T follicular helper cell (primary cell): Measurements from ENCODE around the gene GULP1.

ENCODE experiments used
- DNase-seq: peaks from one replicate; pipeline ENCODE4 v3.0.0-alpha.2; 2020; ENCODE audit warnings: low read depth

The GULP1 gene

DNA sequence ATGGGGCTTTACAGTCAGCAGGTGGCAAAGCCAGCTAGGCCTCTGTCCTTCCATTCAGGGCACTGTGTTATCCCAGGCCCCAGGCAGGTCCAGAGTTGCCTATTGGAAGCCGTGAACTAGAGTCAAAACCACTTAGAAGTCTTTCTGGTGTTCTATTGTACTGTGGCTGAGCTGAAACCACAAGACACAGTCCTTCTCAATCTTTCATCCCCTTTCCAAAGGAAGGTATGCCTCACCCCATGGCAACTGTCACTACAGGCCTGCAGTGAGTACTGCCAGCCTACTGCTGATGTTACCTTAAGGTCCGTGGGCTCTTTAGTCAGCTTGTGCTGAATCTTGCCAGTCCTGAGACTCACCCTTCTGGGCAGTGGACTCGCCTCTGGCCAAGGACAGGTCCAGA is 181.6 kb downstream of the GULP1 start:
- DNase-seq: no peak

DNA sequence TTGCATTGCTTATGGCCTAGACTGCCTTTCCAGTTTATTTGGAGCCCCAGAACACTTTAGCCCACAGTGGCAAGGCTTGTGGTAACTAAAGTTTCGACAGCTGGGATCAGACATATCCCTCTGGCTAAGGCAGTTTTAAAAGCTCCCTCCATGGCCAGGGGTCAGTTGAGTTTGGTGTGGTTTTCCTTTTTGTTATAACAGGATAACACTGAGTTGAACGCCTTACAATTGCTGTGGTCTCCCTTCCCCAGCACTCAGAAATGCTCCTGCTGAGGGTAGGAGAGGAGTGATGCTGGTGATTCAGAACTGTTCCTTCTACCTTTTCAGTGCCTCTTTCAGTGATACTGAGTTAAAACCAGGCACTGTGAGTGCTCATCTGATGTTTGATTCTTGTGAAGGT is 182.6 kb downstream of the GULP1 start:
- DNase-seq: no peak

DNA sequence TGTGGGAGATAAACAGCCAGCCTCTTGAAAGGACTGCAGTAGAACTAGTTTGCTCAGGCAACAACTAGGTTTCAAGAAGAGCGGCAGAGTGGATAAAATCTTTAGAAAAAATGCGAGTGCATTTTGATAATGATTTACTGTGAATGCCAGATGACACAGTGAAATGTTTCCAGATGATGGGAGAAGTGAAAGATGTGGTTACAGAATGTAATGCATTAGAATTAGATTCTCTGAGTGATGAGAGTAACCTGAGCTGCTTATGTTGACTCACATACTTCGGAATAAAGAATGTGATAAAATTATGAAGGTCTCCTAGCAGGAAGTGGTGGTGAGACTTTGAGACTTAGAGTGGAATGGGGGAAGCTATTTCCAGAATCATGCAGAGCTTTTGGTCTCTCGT is 184.3 kb downstream of the GULP1 start:
- DNase-seq: no peak

DNA sequence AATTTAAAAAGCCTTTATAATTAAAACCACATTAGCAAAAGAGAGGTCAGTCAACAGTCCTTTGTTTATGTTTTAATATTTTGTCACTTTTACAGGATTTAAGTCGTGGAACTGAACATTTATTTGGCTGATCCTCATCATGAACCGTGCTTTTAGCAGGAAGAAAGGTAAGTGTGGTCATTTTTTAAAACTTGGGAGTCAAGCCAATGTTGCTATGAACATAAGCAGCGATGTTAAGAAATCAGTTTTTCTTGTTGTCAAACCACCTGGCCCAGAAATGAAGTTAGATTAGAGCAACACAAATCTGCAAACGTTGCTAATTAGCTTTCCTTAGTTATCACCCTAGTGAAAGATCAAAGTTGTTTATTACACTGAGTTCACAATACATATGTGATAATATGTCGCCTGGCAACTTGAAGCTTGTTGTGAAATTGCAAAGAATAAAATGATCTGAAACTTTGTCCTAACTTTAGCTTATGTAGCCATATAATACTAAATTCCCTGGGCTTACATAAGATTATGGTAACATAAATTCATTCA is 186.0 kb downstream of the GULP1 start:
- DNase-seq: no peak

DNA sequence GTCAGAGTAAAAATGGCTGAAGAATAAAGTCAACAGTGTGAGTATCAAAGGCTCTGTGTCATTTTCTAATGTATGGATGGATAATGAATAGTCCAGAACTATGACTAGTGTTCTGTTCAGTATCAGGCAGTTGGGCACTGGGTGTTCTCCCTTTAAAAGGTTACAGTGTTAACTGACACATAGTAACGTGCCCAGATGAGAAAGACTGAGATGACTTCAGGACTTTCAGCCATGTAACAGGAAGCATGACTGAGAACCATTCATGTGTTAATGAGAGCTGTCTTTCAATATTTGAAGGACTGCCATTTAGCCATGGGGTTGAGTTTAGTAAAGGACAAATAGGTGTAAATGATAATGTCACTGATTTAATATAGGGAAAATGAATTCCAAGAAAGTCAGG is 187.1 kb downstream of the GULP1 start:
- DNase-seq: no peak

DNA sequence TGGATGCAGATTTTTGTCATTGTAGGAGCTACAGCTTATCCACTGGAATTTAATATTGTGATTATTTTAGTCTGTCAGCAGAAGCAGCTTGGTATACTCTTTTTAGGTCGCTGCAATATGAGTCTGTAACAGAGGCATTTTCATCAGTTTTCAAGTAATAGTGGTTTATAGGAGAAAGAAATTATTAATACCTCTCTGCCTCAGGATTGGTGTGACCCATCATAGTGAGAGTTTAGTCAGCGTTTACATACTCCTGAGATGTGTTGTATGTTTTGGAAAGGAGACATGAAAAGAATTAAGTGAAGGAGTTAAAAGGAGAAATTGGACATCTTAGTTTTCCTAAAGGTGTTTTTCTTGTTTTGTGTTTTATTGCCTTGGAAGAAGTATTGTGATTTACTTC is 189.8 kb downstream of the GULP1 start:
- no peak for DNase-seq

DNA sequence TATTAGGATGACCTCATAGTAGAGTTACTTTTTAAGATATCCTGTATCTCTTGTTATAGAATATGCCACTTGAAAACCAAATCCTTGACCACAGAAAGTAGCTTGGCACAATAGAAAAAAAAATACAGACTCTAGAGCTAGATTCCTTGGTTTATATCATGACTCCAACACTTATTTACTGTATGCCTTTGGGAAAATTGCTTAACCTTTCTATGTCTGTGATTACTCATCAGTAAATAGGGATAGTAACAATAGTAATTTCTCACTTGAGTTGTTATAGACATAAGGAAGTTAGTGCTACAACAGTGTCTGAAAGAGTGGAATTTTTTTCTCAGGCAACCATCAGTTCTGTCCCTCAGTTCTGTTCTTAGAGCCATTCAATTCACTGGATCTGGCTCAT is 193.8 kb downstream of the GULP1 start:
- DNase-seq: no peak

DNA sequence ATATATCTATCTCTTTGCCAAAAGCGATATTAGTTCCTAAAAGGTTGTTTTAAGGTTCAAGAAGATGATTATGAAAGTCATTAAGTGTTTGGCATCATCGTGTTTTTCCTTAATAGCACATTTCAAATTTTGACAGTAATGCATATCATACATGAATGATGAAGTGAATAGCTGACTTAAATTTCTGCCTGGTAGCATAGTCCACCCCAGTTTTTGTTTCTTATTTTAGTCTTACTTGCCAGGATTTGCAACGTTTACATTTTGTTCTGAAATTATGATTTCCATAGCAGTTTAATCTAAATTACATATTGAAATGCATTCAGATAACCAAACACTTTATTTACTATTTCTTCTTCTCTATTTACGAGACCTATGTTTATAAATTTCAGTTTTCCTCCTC is 201.1 kb downstream of the GULP1 start:
- DNase-seq: no peak

DNA sequence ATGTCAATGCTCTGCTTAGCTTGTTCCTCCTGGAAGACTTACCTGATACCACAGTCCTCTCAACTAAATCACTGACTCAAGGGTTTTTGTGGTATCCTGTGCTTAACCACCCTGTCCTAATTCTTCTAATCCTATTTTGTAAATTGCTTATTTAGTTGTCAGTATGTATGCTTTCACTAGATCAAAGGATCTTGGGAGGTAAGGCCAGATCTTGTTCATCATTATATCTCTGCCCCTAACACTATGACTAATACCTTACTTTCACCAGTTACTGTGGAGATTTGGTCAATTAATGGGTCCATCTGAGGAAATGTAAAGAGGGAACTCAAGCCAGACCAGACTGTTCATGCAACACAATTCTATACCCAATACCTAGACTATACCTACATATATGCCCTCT is 203.2 kb downstream of the GULP1 start:
- DNase-seq: no peak

DNA sequence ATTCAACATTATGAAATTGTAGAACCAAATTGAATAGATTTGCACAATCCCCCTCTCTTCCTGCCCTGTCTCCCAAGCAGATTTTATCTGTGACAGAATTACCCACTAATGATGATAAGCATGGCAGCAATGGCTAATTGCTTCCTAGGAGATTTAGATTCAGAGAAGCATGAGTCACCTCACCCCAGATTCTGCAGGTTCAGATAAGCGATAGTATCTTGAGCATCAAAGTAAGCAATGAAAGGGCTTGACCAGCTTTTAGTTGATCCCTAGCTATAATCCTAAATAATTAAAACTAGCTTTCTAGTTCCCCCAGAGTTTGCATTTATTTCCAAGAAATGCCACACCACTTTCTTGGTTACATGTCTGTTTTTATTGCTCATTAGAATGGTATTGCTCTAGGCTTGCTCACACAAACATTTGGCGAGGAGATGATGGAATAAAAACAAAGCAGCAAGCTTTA is 204.3 kb downstream of the GULP1 start:
- DNase-seq: no peak

DNA sequence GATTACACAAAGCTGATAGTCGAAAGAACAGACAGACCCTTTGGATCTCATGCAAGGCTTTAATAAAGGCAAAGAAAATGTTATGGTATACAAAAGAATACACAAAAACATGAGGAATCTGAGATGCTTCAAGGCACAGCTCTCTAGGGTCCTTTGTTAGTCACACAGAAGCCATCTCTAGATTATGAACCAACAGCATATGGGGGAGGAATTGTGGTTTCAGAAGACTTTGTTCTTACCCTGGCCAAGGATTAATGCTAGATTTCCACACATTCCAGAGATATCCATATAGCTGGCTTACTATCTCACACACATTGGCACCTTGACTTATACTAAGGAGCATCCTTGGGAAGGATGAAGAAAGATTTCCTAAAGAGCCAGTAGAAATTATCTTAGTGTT is 206.1 kb downstream of the GULP1 start:
- DNase-seq: no peak

DNA sequence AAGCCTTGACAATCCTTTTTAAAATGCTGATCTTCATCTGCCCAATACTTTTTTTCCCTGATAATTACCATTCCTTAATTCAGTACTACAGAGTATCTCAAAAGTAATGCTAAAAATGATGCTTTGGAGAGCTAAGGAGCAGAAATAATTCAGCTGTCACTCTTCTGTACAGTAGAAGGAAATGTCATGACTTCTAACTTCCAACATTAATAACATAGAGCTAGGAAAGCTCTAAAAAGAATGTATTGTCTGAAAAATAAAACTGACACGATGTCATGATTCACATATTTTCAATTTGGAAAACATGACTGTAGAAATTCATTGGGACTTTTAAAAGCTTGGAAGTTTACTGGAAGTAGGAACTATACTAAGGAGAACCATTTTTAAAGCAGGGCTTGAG is 212.3 kb downstream of the GULP1 start:
- no peak for DNase-seq

DNA sequence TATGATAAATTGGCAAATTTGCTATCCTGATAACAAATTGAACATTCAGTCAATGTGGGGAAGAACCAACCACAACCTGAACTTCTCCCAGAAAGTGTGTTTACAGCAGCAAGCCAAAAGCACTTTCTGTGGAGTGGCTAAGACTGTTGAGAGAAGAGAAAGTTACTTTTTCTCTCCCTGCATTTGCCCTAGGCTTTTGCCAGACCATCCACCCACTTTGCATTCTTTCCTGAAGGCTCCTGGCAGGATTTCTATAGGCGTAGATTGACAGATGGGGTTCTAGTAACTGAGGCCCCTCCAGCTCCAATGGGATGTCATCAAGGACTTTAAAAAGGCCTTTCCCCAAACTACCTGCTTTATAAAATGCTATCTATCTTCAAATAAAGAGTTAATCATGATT is 215.2 kb downstream of the GULP1 start:
- no peak for DNase-seq

DNA sequence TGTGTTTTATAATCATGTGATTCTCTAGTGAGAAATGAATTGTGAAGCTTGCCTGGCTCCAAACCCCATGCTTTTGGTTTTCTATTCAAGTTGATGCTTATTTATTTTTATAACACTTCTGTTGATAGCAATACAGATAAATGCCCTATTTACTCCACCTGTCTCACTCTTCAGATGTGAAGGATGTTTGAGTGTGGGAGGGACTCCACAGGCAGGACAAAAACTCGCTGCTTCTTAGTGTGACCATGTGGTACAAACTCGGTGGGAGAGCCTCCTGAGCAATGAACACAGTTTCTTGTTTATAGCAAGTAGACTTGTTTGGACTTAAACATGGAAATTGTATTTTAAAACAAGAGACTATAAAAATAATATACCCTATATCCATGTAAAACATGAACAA is 219.7 kb downstream of the GULP1 start:
- no peak for DNase-seq

DNA sequence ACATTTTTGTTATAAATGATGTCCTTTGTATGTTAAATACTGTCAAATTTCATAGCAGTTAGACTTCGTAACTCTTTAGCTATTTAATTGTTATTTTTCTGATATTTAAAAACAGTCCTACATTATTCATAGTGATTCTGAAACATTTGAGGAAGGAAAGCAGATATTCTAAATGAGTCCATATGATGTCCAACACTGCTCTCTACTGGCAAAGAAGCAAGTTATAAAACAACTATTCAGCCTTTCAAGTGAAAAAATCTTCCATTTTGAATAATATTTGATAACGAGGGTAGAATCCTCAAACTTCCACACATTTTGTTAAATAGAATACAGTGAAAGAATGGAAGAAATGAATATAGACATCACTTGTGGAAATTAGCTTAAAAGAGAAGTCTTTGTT is 220.8 kb downstream of the GULP1 start:
- no peak for DNase-seq

DNA sequence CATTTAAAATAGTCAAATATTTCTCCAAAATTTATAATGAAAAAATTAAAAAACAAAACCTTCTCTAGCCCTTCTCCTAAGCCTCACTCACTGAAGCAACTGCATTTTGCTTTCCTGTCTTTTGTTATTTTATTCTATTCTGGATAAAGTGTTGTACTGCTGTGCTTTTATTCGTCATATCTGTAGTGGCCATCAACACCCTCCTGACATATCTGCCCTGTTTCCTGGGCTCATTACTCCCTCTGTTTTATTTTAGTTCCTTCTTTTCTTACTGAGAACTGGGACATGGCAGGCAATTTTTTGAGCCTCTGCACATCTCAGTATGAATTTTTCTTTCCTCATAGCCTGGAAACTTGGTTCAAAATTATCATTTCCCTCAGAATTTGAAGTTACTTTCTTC is 224.2 kb downstream of the GULP1 start:
- DNase-seq: no peak

DNA sequence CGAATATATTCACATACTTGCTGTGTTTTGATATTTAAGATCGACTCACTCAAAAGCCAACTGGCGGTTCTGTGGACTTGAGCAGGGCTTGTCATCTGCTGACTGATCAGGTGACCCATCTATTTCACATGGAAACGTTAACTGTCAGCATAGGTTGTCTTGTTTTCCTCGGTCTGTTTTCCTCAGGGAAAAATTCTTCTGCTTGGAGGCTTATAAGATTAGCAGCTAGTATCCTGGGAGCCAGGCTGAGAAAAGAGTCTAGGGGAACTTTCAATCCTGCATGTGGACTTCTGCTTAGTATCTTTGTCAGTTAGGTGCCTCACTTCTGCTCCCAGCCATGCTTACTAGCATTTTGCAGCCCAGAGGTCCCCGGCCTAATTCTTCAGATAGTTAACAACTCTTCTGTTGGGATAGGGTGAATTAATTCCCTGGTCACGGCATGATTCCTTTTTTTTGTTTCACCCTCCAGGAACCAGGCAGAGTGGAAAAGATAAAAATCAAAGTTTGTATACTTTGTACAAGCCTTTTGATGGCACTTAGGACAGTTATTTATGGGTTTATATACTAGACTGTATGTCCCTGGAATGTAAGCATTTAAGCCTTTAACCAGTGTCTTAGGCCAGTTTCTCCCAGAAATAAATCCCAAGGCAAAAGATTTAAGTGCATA is 226.0 kb downstream of the GULP1 start:
- no peak for DNase-seq

DNA sequence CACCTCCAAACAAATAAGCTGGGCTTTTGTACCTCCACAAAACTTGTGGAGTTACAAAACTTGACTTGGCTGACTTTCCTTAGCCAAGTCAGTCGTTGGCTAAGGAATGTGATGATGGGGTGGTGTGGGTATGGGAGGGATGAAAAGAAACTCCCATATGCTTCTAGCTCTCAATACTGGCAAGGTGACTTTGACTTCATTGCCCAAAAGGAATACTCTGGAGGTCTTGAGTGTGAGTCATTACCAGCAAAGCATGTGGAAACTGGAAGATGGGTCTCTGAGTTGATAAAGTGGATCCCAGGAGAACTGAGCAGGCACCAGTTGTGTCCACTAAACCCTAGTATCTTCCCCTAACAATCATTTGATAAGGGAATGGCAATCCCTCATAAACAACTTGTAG is 226.7 kb downstream of the GULP1 start:
- DNase-seq: no peak

DNA sequence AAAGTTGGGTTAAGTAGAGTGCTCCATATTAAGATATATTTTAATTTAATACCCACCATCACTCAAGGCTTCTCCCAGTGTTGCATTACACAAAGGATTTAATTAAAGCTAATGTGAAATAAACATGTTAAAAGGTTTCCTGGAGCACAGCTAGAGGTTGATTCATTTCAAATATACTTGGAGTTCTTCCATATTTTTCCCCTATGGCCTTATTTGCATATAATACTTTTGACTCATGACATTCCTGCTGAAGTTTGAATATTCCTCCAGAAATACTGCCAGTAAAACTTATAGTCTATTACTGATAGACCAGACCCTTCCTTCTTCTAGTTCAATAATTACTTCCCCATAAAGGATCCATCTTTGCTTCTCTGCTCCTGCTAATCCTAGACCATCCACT is 227.5 kb downstream of the GULP1 start:
- DNase-seq: no peak

DNA sequence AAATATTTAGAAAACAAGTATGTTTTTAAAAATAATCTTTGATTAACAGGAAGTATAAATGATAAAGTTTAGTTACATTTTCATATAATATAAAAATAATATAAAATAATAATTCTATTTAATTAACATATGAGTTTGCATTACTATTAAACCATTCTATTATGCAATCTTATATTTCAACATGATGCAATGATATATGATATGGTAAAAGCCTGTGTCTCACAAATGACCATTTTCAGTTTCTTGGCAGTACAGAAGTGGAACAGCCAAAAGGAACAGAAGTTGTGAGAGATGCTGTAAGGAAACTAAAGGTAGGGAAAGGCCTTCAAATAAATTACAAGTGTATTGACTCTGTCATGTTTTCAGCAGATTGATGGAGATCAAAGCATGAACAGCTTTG is 230.8 kb downstream of the GULP1 start:
- DNase-seq: no peak

DNA sequence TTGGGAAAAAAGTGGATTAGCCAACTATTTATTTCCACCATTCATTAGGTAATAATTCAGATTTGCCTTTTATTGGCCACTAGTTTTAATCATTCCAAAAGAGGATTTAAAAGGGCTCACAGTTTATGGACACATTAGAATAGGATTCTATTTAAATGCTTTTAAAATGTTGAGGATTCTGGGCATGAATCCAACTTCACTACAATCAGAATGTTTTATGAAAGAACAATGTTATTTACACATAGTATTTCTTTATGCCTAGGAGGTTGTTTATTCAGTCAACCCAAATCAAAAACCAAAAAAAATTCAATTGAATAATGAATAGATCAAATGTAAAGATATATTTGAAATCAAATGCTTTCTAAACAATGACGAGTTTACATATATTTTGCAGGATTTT is 232.2 kb downstream of the GULP1 start:
- DNase-seq: no peak

DNA sequence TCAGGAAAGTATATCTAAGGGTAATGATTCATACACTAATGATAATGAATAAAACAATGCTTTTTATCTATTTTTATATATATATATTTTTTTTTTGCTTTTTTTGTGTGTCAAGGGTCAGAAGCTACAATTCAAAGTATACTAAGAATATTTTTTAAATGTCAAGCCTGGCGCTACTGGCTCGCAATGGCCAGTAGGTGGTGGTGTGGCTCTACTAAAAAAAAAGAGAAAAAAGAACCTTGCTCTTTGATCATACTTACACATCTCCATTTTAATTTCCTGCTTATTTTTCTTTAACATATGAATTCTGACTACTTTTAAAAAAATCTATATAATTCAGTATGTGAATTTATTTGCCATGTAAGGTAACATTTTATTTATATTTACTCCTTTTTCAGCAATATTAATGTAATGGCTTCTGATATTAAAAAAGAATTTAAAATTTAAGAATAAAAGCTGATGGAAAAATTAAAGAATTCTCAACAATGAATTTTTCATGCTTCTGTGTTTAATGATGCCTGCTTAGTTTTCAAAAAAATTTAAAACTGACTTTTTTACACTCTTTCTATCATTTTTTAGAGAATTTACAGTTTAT is 232.9 kb downstream of the GULP1 start:
- no peak for DNase-seq

DNA sequence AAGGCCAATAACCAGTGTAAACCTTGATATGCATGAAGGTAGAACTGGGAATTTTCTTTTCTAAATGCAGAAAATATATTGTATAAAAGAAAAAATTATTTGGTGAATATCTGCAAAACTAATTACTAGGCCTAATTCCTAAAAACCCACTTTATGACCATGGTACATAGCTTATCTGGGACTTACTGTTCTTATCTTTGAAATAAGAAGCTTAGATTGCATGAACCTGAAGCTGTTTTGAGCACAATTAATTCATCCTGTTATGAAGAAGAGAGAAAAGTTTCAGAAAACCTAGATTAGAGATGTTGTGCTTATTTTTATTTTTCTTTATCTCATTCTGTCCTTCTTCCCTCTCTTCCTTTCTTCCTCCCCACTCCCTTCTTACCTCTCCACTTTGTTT is 235.0 kb downstream of the GULP1 start:
- no peak for DNase-seq

DNA sequence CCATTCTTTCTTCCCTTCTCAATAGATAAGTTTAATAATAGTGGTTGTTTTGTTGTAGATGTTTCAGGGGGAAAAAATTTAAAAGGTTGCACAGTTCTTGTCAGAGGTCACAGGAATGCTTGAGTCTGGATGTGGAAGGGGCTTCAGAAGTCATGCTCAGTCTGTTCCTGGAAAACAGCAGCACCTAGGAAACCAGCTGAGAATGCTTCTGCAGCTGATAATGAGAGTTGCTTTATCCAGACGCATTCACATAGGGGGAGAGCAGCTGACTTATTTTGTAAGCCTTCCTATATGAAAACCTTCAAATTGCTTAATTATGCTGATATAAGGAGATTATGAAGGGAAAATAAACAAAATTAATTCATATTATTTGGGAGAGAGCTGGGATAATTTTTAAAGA is 235.5 kb downstream of the GULP1 start:
- no peak for DNase-seq
